Measurements from ENCODE around the gene RABGAP1L. TPM values are rescaled to one million over a fixed set of nuclear protein-coding genes. Genes with fewer than 3 reads are reported as not detected.

Gene RABGAP1L
- total and polyA plus RNA-seq, 2 of the 4 experiments (the other 2 are of a cell fraction): 7.9 to 26.7 TPM

- BruUV-seq (replicated peaks): no TSS peak
- dilution Hi-C loops (cut with HindIII; ENCODE audit: low sequenced_read_pairs, unreplicated experiment): no loop called here
- no peaks in the 10 kb centered on the region for H3K9me1 ChIP-seq (ENCODE audit: insufficient read depth, low read length)
- no CpG with 5 or more reads among the region's 1 CpG for WGBS, 2 experiments (ENCODE audit: extremely low coverage in 2 of 2, insufficient read length in 1 of 2)
- H4K20me1 ChIP-seq (ENCODE audit: insufficient read depth, low read length): no peaks in the 10 kb centered on the region
- TF ChIP-seq USF2 (IDR thresholded peaks at IDR 0.05; ENCODE audit: low read depth, low read length) (no peak), MAFK (IDR thresholded peaks at IDR 0.05; ENCODE audit: low read depth, low read length) (no peak), SMC3 (IDR thresholded peaks at IDR 0.05; ENCODE audit: low read depth, low read length) (no peak), ELK1 (IDR thresholded peaks at IDR 0.05; ENCODE audit: borderline replicate concordance, low read depth, low read length) (no peak), FOS (IDR thresholded peaks at IDR 0.05; ENCODE audit: low read depth, low read length) (no peak), RFX5 (IDR thresholded peaks at IDR 0.05; ENCODE audit: low read depth, low read length) (no peak), RAD21 (IDR thresholded peaks at IDR 0.05; ENCODE audit: low read length) (no peak), NFE2L2 (IDR thresholded peaks at IDR 0.05; ENCODE audit: low read depth, low read length) (no peak), CEBPB (IDR thresholded peaks at IDR 0.05; ENCODE audit: low read depth, low read length) (no peak), MXI1 (IDR thresholded peaks at IDR 0.05; ENCODE audit: borderline replicate concordance, low read depth, low read length) (no peak), RCOR1 (IDR thresholded peaks at IDR 0.05; ENCODE audit: insufficient replicate concordance, low read length) (no peak), POLR2A (IDR thresholded peaks at IDR 0.05; ENCODE audit: low read depth, low read length) (no peak), MAZ (IDR thresholded peaks at IDR 0.05; ENCODE audit: borderline replicate concordance, low read depth, low read length) (no peak), CTCF (conservative IDR thresholded peaks at IDR 0.05; ENCODE audit: low read depth, low read length) (no peak), CHD1 (IDR thresholded peaks at IDR 0.05; ENCODE audit: low read depth, low read length) (no peak), BHLHE40 (IDR thresholded peaks at IDR 0.05; ENCODE audit: low read depth, low read length) (no peak)
- no peak overlapping the region for H4K91ac ChIP-seq (ENCODE audit: insufficient read depth, low read depth, low read length)
- DNase-seq: no peak
- no peak overlapping the region for H3K4me2 ChIP-seq (ENCODE audit: low read depth, low read length)
- no peak overlapping the region for H2BK20ac ChIP-seq (ENCODE audit: low read depth, low read length)
- no peaks in the 10 kb centered on the region for H3K9me3 ChIP-seq (ENCODE audit: control insufficient read depth, insufficient read depth, low read length)
- no peaks in the 10 kb centered on the region for H3K36me3 ChIP-seq (ENCODE audit: control insufficient read depth, insufficient read depth, low read length)
- H3K23ac ChIP-seq (ENCODE audit: low read depth, low read length): no peak overlapping the region
- H3K9ac ChIP-seq (ENCODE audit: low read depth, low read length): no peak overlapping the region
- H3K4me3 ChIP-seq (ENCODE audit: insufficient read depth, low read depth, low read length): no peak overlapping the region
- H3K4ac ChIP-seq (ENCODE audit: low read depth, low read length): no peak overlapping the region
- no peak overlapping the region for H3K27ac ChIP-seq (ENCODE audit: insufficient read depth, low read length)
- ATAC-seq (ENCODE audit: low read depth): no peak
- H3K14ac ChIP-seq (replicated peaks; ENCODE audit: low read depth, low read length): no peak overlapping the region
- no peak overlapping the region for H3K18ac ChIP-seq (ENCODE audit: low read depth, low read length)
- no peak overlapping the region for H2AK9ac ChIP-seq (replicated peaks; ENCODE audit: low read depth, low read length, poor library complexity)
- ChIA-PET POLR2A (ENCODE audit: unreplicated experiment) (no interaction called here), CTCF (no interaction called here)
- no peak overlapping the region for H2AK5ac ChIP-seq (ENCODE audit: low read depth, low read length)
- H4K8ac ChIP-seq (ENCODE audit: low read depth in 2 of 2, low read length in 2 of 2): no peak overlapping the region
- in situ Hi-C loops (cut with MboI; ENCODE audit: low sequenced_read_pairs): no loop called here
- no peak overlapping the region for H2BK5ac ChIP-seq (ENCODE audit: low read depth, low read length, poor library complexity, severe bottlenecking)
- no peak overlapping the region for H2BK120ac ChIP-seq (ENCODE audit: low read depth, low read length)
- no peaks in the 10 kb centered on the region; the same call in 1 of the 2 replicates for H3K27me3 ChIP-seq (ENCODE audit: control insufficient read depth, insufficient read depth, low read length)
- intact Hi-C loops (cut with micrococcal nuclease): no loop called here
- H3K79me1 ChIP-seq (ENCODE audit: low read depth in 1 of 2, low read length in 2 of 2): no peaks in the 10 kb centered on the region
- H3K4me1 ChIP-seq (ENCODE audit: control insufficient read depth, insufficient read depth, low read length): no peaks in the 10 kb centered on the region
- no peak overlapping the region for H3K56ac ChIP-seq (ENCODE audit: extremely low read depth, insufficient read depth, low read length)
- no peak overlapping the region for H2AFZ ChIP-seq (replicated peaks; ENCODE audit: low read length, poor library complexity)
- no peak overlapping the region for H4K5ac ChIP-seq (ENCODE audit: low read depth, low read length)
- H2BK15ac ChIP-seq (ENCODE audit: low read depth, low read length): no peak overlapping the region
Measured at GRCh38 chr1:174110053-174110452, 49.3 kb upstream of the RABGAP1L start.
